Lung microvascular endothelial cell (primary cell): ENCODE measurements around the gene POU3F2. TPM values are rescaled to one million over a fixed set of nuclear protein-coding genes. Genes with fewer than 3 reads are reported as not detected.

Source experiments
- DNase-seq, 2 donors: peaks; one replicate each; pipeline versions ENCODE4 v3.0.0 to v3.0.0-alpha.2; 2010; ENCODE audit warnings: low read depth in 2 of 2
- total RNA-seq: library from RNA; depleted of rRNA; stranded (reverse); fragments of >200 nt; gene quantifications from 2 replicates; pipeline ENCODE4 v1.2.1, GENCODE V29; 2014

POU3F2 gene
- total RNA-seq, 1 donor from 2014 or later, result not detected

GRCh38 chr6:98843271-98844243 lies 9.2 kb downstream of the POU3F2 start:
- DNase-seq, result no peak

- no peak for DNase-seq
These were observed 10.2 kb downstream of the POU3F2 start for GRCh38 chr6:98844244-98845210.

GRCh38 chr6:98845211-98846020 lies 11.0 kb downstream of the POU3F2 start:
- DNase-seq, result peak; percentile 76 to 78

GRCh38 chr6:98846021-98846380 lies 11.6 kb downstream of the POU3F2 start:
- no peak for DNase-seq

DNA sequence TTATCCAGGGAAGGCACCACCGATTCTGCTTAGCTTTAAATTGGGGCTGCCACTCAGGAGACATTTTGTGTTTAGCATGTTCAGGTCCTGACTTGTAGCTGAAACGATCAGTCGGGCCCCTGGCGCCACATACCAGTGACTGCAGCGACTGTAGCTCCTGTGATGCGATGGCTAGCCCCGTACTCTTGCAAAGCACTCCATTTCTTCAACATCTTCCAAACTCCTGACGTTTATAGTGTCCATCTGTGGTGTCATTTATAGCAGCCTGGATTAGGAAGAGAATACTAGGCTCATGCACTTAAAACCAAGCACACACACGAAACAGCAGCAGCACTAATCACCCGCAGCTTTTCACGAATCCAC lies 13.0 kb downstream of the POU3F2 start:
- DNase-seq, result no peak

DNA sequence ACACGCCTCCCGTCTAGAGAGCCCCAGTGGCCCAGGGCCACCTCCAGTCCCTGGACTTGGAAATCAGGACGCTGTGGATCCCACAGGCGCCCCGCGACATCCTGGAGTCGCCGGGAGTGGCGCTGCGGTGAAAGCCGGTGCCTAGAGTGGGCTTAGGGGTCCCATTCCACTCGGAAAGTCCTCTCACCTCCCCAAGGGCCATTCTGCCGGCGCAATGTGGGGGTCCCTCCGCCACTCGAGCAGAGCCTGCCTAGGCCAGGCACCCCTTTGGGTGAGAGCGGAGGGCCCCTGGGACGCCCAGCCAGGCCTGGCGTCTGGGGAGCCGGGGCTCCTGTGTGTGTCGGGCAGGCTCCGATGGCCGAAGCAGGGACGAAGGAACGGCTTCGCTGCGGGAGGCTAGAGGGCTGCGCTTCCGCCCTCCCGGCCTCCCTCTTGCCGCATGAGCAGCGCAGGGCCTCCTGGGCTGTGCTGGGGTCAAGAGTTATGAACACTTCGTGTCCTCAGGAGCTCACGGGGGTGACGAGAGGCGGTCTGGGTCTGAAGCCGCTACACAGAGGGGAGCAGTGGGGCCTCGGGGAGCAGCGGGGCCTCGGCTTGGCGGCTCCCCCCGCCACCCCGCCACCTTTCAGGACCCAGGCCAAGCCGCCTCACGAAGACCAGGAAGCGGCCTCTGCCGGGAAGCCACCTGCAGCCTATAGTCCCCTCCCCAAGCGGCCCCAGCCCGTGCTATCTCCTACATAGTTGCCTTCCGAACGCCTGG lies 13.6 kb downstream of the POU3F2 start:
- no peak for DNase-seq

- no peak for DNase-seq
These were observed 14.3 kb downstream of the POU3F2 start for GRCh38 chr6:98848539-98849242.

DNA sequence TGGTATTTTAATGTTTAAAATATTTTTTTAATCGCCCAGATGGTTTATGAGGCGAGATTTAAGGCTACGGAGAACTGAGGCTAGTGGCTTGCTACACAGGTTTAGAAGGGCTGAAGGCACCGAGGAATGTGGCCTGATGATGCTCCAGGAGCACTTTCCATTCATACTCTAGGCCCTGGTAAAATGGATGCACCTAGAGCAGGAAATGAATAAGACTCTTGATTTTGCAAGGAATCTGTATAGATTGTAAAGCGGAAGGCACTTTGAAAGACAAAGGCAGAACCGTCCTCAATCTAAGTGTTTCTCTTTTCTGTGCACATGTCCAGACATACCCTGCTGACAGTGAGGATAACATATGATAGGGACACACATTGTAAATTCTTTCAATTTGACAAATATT lies 30.1 kb downstream of the POU3F2 start:
- no peak for DNase-seq

GRCh38 chr6:98871057-98871456 lies 36.7 kb downstream of the POU3F2 start:
- DNase-seq, result no peak

DNA sequence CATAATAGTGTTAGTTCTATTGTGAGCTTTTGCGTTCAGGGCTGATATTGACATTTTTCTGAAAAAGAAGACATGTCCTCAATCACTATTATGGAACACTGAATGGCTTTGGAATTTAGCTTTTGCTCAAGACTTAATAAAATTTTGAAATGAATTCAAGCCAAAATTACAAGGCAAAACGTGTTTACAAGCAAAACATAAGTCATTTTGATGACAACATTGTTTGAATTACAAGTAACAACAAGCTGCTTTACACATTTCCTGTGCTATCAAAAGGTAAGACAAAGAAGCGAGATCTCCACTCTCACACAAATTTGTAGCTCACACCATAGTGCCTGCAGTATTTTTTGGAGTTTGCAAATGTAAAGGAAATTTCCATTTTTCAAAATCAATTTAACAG lies 37.4 kb downstream of the POU3F2 start:
- DNase-seq, result no peak

- DNase-seq, result no peak
These were observed 41.0 kb downstream of the POU3F2 start for GRCh38 chr6:98875375-98875774.

DNA sequence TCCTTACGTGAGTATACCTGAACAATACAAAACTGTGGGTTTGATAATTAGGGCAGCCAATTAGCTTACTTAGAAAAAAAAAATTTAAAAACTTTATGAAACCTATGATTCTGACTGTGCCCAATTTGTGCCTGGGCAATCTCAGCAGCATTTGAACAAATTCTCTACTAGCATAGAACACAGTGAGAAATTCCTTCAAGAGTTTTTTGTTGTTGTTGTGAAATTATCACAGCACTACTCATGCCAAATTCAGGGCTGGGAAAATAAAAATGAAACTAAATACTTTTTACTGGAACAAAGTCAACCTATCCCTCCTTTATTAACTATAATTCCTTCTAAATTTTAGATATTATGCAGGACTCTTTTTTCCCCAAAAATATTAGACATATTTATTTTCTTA lies 42.9 kb downstream of the POU3F2 start:
- DNase-seq, result no peak

DNA sequence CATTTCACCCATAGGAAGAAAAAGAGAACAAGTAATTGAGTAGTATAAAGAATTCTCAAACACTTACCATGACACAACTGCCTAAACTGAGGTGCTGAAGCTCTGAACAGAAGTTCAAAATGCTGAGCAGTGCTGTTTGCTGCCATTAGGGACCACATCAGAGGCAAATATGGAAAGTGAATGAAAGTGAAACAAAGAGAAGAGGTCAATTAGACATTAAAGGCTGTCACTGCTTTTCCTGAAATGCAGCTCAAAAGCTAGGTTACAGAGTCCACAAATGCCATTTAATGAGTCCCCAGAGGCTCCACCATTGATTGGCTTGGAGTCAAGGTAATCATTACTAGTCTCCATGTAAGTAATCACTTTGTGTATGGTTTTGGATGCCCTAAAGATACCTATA lies 46.1 kb downstream of the POU3F2 start:
- no peak for DNase-seq

GRCh38 chr6:98885330-98885729 lies 51.0 kb downstream of the POU3F2 start:
- DNase-seq, result no peak

GRCh38 chr6:98887650-98888049 lies 53.3 kb downstream of the POU3F2 start:
- no peak for DNase-seq

Other genes with a start within 250 kb of the POU3F2 start
- gene FBXL4, start 113.4 kb downstream of the POU3F2 start, total RNA-seq, result 7.0 and 10.7 TPM in 2 replicates